PC-9 (cell line): ENCODE data around the gene SLC16A2.

ENCODE experiments used
- CTCF ChIP-seq: fragments of 200-600 bp; sonication (generic); conservative IDR thresholded peaks from 2 replicates; pipeline ENCODE4 v1.6.1; 2017; ENCODE audit warnings: mixed run types, antibody characterized with exemption, mild to moderate bottlenecking, moderate library complexity
- EZH2 ChIP-seq: fragments of 200-600 bp; sonication (generic); IDR thresholded peaks from 2 replicates; pipeline ENCODE4 v1.8.0; 2017; ENCODE audit warnings: antibody characterized with exemption, low read depth

GRCh38 chrX:74467656-74468055, 46.4 kb downstream of the SLC16A2 start:
- TF ChIP-seq CTCF (no peak), EZH2 (no peak)
